HG02610 (cell line): ENCODE results near the gene HLA-DMB.
"Not testable (repeated sequence)": the region's sequence is repeated elsewhere in the genome, so short reads cannot be mapped to it uniquely, and the experiment has no call there.

Source experiments
- ATAC-seq: cut with Tn5 transposase; IDR thresholded peaks from one replicate; pipeline ENCODE4 v1.9.1; 2021; ENCODE audit warnings: mild to moderate bottlenecking, moderate library complexity; ENCODE audit not compliant: unreplicated experiment

HLA-DMB gene

DNA sequence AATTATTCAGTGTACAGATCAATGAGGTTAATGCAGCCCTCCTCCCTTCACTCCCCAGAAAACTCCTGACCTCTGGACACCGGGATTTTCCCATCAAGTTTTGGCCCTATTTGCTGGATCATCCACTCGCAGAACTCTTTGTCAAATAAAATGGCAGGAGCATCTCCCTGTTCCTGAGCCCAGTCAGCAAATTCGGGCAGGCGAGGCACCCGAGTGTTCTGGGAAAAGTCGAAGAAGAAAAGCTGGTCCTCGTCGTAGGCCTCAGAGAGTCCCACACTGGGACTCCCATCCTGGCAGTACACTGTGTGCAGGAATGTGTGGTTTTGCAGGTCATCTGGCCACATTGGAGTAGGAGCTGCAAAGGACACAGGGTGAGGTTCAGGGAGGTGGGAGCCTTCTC, 9.6 kb upstream of the HLA-DMB start:
- ATAC-seq: no peak

DNA sequence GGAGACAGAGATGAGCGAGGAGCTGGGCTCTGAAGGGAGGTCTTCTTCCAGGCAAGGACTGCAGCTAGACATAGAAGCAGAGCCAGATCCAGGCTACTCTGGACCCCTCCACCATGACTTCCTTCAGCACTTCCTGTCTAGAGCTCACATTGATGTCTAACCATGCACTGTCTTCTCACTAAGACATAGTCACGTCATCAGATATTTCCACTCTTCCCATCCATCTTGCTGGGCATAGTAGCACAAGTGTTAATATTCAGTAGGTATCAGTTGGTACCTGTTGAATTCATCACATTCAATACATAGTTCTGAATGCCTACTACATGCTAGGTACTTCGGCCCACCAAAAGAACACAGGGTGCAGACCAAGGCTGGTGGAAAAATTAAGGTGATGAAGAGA, 9.2 kb upstream of the HLA-DMB start:
- no peak for ATAC-seq

DNA sequence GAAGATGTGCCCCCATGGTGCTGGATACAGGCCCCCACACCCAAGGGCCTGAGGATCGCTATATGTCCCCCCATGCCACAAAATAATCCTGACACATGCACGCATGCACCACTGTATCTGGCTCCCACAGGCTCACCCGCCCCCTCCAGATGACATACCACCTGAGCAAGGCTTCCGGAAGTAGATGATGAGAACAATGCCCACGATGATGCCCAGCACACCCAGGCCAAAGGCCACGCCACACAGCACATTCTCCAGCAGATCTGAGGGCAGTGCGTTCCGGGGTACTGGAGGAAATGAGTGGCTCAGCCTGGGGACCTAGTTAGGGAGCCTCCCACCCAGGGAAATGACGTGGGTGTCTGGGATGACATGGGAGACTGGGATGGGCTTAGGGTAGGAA, 8.3 kb upstream of the HLA-DMB start:
- no peak for ATAC-seq

DNA sequence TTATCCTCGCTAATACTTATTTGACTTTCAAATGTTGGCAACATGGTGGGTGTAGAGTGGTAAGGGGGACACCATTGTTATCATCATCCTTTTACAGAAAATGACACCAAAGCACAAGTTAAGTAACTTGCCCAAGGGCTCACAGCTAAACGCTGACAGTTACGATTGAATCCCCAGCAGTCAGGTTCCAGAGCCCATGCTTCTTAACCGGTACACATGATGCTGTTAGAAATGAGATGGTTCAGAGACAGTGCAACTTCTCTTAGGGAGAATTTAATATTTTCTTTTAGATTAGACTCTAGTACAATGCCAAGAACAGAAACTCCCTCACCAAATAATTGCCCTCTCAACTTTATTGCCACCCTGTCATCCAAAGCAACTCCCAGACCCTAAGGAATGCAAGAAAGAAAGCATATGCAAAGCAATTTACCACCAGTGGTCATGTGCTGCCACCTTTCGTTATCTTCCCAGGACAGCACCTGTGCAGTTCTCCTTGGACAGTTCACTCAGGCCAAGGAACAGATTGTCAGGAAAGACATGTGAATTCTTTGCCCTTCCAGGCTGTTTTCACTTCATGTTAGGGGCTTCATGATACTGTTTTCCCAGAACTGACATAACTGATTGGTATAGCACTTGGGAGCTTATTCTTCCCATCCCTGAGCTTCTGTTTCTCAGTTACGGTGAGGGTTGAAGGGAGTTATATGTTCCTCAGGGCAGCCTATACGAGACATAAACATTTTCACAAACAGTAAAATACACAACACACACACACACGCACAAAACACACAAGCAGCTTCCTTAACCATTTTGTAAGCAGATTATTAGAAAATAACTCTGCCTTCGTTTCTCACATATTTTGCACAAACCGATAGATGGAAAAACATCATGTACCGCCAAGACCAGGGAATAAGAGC, 7.0 kb upstream of the HLA-DMB start:
- no peak for ATAC-seq

GRCh38 chr6:32946893-32947292, 6.1 kb upstream of the HLA-DMB start:
- ATAC-seq: no peak

DNA sequence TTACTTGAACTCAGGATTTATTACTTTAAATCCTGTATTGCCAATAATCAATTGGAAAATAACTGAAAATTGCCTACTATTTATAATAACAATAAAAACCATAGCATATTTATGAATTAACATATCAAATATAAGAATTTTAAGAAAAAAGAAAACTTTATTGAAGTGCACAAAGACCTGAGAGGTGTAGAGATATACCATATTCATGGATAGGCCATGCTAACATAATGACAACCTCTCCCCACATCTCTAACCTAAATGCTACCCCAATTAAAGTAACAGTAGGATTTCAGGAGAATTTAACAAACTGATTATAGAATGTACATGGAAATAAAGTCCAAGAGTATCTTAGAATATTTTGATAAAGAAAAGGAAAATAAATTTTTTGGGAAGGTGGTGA, 5.1 kb upstream of the HLA-DMB start:
- no peak for ATAC-seq

DNA sequence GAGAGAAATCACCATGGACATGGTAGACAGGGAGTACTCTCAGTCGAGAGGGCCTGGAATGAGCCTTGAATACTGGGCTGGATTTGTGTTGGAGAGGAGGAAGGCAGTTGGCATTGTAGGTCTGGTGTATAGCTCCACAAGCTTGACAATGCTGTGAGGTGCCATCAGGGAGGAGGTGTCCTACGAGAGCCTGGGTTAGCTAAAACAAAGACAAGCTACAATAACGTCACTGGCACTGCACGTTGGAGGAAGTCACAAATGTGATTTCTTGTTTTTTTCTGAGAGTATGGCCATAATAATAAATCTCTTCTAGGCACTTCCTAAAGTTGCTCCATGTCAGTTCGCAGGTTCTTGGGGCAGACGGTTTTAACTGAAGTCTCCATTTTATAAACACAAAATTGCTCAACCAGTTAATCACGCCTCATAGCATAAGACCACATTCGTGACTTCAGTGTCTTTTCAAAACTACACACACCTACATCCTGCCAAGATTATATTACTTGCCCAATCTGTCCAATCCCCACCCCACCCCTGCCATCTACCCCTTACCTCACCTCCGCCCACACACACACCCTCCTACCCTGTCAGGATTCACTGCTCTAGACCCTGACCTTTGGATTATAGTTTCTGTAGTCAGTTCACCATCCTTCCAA, 4.4 kb upstream of the HLA-DMB start:
- ATAC-seq: no peak

DNA sequence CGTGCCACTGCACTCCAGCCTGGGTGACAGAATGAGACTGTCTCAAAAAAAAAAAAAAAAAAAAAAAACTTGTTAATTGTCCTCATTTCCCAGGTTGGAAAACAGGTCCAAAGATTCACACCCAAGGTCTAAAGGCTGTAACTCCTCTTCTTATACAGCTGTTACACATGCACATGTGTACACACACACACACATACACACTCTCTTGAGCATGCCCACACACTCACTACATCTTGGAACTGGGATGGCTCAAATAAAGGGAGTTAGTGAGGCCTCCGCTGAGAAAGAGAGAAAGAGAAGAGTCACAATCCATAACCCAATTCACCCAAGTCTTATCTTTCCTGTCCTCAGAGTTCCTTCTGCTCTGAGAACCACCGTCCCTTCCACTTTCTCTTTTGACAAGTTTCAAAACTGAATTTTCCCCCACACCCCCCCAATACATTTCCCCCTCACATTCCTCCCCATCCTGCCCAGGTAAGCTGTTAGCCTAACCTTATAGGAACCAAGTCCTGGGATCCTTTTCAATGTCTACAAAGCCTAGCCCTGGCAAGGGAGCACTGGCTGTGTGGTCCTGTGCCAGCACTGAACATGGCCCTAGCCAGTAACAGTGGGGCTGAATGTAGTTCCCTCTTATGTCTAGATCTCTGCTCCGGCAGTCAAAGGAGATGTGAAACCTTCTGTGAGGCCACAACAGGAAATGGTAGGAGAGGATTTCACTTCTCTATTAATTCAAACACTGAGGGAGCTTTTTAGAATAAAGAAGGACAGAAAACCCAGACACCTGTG, 3.2 kb upstream of the HLA-DMB start:
- ATAC-seq: peak; percentile 52

DNA sequence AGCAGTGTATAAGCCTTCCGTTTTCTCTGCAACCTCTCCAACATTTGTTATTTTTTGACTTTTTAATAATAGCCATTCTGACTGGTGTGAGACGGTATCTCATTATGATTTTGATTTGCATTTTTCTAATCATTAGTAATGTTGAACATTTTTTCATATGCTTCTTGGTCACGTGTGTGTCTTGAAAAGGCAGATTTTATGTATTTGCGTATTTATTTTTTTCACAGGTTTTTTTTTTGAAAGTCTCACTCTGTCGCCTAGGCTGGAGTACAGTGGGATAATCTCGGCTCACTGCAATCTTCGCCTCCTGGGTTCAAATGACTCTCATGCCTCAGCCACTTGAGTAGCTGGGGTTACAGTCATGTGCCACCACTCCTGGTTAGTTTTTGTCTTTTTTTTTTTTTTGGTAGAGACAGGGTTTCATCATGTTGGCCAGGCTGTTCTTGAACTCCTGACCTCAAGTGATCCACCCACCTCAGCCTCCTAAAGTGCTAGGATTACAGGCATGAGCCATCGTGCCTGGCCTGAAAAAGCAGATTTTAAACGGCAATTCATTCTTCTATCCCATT, 1.8 kb upstream of the HLA-DMB start:
- not testable (repeated sequence) for ATAC-seq

GRCh38 chr6:32941214-32941768, 463 bp upstream of the HLA-DMB start:
- peak; percentile 58 for ATAC-seq

DNA sequence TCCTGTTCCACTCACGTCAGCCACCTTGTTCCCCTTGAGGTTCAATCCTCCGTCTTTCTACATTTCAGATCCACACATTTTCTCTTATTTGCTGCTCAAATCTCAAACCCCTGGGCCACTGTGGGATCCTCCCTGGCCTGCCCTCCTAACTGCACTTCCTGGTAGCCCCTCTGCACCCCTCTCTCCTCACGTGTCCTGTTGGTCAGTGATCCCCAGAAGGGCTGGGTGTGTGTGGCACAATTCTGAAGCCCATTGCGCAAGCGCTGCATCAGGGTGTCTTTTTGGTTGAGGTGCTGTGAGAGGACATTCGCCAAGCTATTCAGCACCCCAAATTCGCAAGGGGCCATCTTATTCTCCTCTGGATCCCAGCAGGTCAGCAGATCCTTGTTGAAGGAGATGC, 2.3 kb downstream of the HLA-DMB start:
- ATAC-seq: no peak

GRCh38 chr6:32937230-32937633, 3.6 kb downstream of the HLA-DMB start:
- no peak for ATAC-seq

DNA sequence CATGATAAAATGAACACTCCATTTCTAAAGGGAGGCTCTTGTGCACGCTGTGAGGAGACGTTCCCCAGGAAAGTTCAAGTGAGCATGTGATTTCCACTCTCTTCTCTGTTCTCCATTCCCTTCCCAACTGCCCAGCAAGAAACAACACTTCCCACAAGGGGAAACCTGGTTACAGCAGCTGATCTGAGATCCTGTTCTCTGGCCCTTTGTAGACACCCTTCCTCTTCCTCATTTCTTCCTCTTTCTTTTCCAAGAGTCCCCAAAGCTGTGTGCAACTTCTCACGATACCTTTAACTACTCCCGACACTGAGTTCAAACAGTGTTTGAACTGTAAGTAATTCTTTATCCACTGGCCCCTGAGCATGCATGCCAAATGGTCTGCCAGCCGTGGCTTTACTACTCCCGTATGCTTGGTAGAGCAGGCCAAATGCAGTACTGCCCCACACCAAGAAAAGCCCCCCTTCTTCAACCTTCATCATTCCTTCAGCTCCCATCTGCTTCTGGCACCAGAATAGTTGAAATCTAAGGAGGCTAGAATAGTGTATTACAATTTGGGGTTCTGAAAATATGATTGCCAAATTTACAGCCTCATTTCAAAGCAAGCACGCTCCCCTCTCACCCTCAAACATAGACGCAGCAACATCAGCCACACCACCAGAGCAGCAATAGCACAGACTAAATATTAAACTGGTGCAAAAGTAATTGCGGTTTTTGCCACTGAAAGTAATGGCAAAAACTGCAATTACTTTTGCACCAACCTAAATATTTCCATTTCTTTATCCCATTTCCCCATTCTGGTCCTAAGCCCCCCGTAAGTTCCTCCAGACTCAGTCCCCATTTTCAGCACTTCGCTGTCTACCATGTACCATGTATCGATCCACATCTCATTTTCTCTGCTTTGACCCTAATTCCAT, 4.3 kb downstream of the HLA-DMB start:
- ATAC-seq: no peak

- no peak for ATAC-seq
Observed at GRCh38 chr6:32935551-32936238, 5.1 kb downstream of the HLA-DMB start.

GRCh38 chr6:32933661-32934085, 7.2 kb downstream of the HLA-DMB start:
- ATAC-seq: no peak

GRCh38 chr6:32932132-32932868, 8.5 kb downstream of the HLA-DMB start:
- ATAC-seq: no peak

DNA sequence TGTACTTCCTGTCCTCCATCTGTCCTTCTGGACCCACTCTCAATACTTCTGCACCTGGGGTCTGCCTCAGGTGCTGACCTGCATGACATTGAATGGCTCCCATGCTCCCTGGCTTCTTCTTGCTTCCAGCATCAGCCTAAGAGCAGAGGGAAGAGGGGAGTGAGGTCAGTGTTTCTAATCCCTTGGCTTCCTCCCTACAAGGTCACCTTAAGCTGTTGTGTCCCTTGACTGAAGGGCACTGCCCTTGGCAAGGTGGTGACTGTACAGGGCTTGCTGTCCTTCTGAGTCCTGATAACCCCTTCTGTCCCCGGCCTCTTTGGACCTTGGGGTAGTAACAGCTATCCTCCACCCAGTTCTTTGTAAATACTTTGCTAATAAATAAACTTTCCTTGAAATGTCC, 9.6 kb downstream of the HLA-DMB start:
- no peak for ATAC-seq

- ATAC-seq: no peak
Observed at GRCh38 chr6:32922083-32922482, 18.7 kb downstream of the HLA-DMB start.

DNA sequence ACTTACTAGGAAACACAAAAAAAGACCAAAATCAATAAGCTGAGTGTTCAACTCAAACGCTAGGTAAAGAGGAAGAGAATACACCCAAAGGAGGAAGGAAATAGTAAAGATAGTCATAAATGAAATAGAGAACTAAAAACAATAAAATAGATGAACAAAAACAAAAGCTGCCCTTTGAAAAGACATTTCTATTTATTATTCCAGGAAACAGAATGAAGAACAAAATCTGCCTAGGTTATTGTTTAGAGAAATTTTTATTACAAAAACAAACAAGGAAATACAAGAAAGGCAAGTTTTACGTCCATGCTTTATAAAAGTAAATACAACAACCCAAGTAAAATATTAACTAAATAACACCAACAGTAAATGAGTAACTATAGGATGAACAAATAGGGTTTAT, 20.1 kb downstream of the HLA-DMB start:
- no peak for ATAC-seq
